Endothelial cell of umbilical vein (primary cell): ENCODE results near the gene GBP6.

ENCODE experiments used
- POLR2AphosphoS5 ChIP-seq: IDR thresholded peaks from 2 replicates; pipeline ENCODE4 v1.6.1; 2012; ENCODE audit warnings: low read depth, mild to moderate bottlenecking, control low read depth, low read length, moderate library complexity; ENCODE audit not compliant: insufficient read depth
- TF ChIP-seq, protein P1 (sequence below), 2 donors: IDR thresholded peaks; 1 replicate in 1 of 2; 2 replicates in 1 of 2; pipeline ENCODE4 v1.5.1; 2011; ENCODE audit warnings: low read length in 2 of 2, mild to moderate bottlenecking in 2 of 2, moderate library complexity in 2 of 2, control low read depth in 1 of 2, inconsistent platforms in 1 of 2, low read depth in 1 of 2; ENCODE audit not compliant: insufficient read depth in 1 of 2; ENCODE audit errors: extremely low read depth in 1 of 2
- TF ChIP-seq, protein P2 (sequence below): IDR thresholded peaks from 2 replicates; pipeline ENCODE4 v1.6.1; 2011; ENCODE audit not compliant: insufficient read depth, insufficient read length

DNA sequence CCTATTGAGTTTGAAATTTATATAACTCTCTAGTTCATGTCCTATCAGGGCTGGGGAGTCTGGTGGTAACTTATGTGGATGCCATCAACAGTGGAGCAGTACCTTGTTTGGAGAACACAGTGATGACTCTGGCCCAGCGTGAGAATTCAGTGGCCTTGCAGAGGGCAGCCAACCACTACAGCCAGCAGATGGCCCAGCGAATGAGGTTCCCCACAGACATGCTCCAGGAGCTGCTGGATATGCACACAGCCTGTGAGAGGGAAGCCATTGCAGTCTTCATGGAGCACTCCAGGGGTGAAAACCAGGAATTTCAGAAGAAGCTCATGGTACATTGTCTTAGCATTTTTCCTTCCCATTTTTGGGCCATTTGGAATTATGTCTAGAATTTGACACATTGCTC lies 32.0 kb upstream of the GBP6 start:
- no peak for TF ChIP-seq POLR2AphosphoS5
- TF ChIP-seq, protein P1, sequence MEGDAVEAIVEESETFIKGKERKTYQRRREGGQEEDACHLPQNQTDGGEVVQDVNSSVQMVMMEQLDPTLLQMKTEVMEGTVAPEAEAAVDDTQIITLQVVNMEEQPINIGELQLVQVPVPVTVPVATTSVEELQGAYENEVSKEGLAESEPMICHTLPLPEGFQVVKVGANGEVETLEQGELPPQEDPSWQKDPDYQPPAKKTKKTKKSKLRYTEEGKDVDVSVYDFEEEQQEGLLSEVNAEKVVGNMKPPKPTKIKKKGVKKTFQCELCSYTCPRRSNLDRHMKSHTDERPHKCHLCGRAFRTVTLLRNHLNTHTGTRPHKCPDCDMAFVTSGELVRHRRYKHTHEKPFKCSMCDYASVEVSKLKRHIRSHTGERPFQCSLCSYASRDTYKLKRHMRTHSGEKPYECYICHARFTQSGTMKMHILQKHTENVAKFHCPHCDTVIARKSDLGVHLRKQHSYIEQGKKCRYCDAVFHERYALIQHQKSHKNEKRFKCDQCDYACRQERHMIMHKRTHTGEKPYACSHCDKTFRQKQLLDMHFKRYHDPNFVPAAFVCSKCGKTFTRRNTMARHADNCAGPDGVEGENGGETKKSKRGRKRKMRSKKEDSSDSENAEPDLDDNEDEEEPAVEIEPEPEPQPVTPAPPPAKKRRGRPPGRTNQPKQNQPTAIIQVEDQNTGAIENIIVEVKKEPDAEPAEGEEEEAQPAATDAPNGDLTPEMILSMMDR (IDR thresholded peaks at IDR 0.05; ENCODE audit: extremely low read depth in 1 of 2, insufficient read depth in 1 of 2, low read depth in 1 of 2, low read length in 2 of 2), result no peak
- TF ChIP-seq, protein P2, sequence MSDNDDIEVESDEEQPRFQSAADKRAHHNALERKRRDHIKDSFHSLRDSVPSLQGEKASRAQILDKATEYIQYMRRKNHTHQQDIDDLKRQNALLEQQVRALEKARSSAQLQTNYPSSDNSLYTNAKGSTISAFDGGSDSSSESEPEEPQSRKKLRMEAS, result no peak
